Calu3 (cell line): ENCODE data around the gene METTL24. TPM values are rescaled to one million over a fixed set of nuclear protein-coding genes. Genes with fewer than 3 reads are reported as not detected.

Experiments used
- BruUV-seq: library from RNA; stranded (reverse); fragments of 400-500 nt; replicated peaks from 2 replicates; lab custom pipeline; 2021; lab: Mats Ljungman, UMichigan
- CTCF ChIA-PET: fragments of 300-600 bp; sonication (Branson Sonifier 250); formaldehyde crosslinking; loops from one replicate; lab custom pipeline; 2022; ENCODE audit warnings: antibody characterized with exemption; lab: Charles Lee
- DNase-seq: peaks from one replicate; pipeline ENCODE4 v3.0.0; 2022
- H3K27ac Mint-ChIP-seq: one replicate; pipeline ENCODE4 v1.8.0; 2022; ENCODE audit warnings: mixed read lengths; ENCODE audit not compliant: unreplicated experiment
- H3K27me3 Mint-ChIP-seq: one replicate; pipeline ENCODE4 v1.8.0; 2022; ENCODE audit warnings: mixed read lengths; ENCODE audit not compliant: unreplicated experiment
- H3K36me3 Mint-ChIP-seq: one replicate; pipeline ENCODE4 v1.8.0; 2022; ENCODE audit warnings: mild to moderate bottlenecking, moderate library complexity, mixed read lengths; ENCODE audit not compliant: insufficient read depth, unreplicated experiment
- H3K4me1 Mint-ChIP-seq: one replicate; pipeline ENCODE4 v1.8.0; 2022; ENCODE audit warnings: mild to moderate bottlenecking, low read depth, mixed read lengths; ENCODE audit not compliant: unreplicated experiment
- H3K4me3 Mint-ChIP-seq: one replicate; pipeline ENCODE4 v1.8.0; 2022; ENCODE audit warnings: mild to moderate bottlenecking, low read depth, moderate library complexity, mixed read lengths; ENCODE audit not compliant: unreplicated experiment
- H3K9me3 Mint-ChIP-seq: one replicate; pipeline ENCODE4 v1.8.0; 2022; ENCODE audit warnings: low read depth, mixed read lengths; ENCODE audit not compliant: unreplicated experiment
- intact Hi-C: fragments of 100-400 bp; cut with micrococcal nuclease; formaldehyde crosslinking; loops from one replicate; pipeline ENCODE4 v1.10.0; 2022; ENCODE audit not compliant: unreplicated experiment
- total RNA-seq: library from RNA; stranded (reverse); gene quantifications from 2 replicates; pipeline ENCODE4 v1.2.3, GENCODE V29; 2022
- TF ChIP-seq, protein P1 (sequence below): fragments of 200-600 bp; IDR thresholded peaks from one replicate; pipeline ENCODE4 v1.8.0; 2022; ENCODE audit warnings: antibody characterized with exemption; ENCODE audit not compliant: unreplicated experiment

METTL24 gene
- total RNA-seq, 1 experiment from 2014 or later, result not detected

DNA sequence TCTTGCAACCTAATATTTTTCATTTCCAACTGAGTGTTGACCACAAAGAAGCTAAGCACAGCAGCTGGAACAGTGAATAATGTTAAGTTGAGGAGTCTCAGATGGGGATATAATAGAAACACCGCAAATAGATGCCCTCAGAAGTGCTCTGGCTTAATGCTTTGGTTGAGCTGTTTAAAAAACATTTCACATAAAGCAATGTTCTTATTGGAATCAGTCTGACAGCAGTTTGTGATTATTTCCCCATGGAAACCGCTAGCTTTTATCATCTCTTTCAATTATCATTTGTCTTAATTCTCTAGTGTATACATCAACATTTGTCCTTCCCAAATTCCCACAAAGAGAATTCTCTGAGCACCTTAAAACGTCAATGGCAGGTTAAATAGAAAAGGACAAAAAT is 30.8 kb downstream of the METTL24 start:
- no peak for DNase-seq
- H3K9me3 Mint-ChIP-seq, result no peaks in the 10 kb centered on the region
- intact Hi-C loops, result no loop called here
- no TSS peak for BruUV-seq
- no peaks in the 10 kb centered on the region for H3K27me3 Mint-ChIP-seq
- H3K4me1 Mint-ChIP-seq, result no peaks in the 10 kb centered on the region
- TF ChIP-seq, protein P1, sequence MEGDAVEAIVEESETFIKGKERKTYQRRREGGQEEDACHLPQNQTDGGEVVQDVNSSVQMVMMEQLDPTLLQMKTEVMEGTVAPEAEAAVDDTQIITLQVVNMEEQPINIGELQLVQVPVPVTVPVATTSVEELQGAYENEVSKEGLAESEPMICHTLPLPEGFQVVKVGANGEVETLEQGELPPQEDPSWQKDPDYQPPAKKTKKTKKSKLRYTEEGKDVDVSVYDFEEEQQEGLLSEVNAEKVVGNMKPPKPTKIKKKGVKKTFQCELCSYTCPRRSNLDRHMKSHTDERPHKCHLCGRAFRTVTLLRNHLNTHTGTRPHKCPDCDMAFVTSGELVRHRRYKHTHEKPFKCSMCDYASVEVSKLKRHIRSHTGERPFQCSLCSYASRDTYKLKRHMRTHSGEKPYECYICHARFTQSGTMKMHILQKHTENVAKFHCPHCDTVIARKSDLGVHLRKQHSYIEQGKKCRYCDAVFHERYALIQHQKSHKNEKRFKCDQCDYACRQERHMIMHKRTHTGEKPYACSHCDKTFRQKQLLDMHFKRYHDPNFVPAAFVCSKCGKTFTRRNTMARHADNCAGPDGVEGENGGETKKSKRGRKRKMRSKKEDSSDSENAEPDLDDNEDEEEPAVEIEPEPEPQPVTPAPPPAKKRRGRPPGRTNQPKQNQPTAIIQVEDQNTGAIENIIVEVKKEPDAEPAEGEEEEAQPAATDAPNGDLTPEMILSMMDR, result no peak
- CTCF ChIA-PET, result no interaction called here
- no peaks in the 10 kb centered on the region for H3K36me3 Mint-ChIP-seq
- no peak overlapping the region for H3K27ac Mint-ChIP-seq
- no peak overlapping the region for H3K4me3 Mint-ChIP-seq

DNA sequence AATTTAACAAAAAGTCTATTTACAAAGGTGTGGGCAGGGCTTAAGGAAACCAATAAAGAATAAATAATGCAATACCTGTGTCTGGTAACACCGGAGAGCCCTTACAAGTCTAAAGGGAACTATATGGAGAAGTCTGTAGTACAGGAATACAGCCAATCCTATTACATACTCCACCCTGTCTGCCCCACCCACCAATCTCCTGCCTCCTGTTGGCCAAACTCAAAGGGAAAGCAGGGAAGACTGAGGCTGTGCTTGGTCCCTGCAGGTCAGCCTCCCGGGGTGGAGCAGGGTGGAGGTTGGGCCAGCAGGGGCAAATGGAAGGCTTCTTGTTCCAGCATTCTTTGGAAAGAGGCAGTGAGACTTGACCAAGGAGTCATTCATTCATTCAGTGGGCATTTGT is 31.5 kb downstream of the METTL24 start:
- no peaks in the 10 kb centered on the region for H3K36me3 Mint-ChIP-seq
- no peaks in the 10 kb centered on the region for H3K4me1 Mint-ChIP-seq
- no peak overlapping the region for H3K27ac Mint-ChIP-seq
- intact Hi-C loops, result no loop called here
- H3K27me3 Mint-ChIP-seq, result no peaks in the 10 kb centered on the region
- TF ChIP-seq, protein P1, result no peak
- no peak for DNase-seq
- H3K9me3 Mint-ChIP-seq, result no peaks in the 10 kb centered on the region
- CTCF ChIA-PET, result no interaction called here
- H3K4me3 Mint-ChIP-seq, result no peak overlapping the region
- no TSS peak for BruUV-seq

DNA sequence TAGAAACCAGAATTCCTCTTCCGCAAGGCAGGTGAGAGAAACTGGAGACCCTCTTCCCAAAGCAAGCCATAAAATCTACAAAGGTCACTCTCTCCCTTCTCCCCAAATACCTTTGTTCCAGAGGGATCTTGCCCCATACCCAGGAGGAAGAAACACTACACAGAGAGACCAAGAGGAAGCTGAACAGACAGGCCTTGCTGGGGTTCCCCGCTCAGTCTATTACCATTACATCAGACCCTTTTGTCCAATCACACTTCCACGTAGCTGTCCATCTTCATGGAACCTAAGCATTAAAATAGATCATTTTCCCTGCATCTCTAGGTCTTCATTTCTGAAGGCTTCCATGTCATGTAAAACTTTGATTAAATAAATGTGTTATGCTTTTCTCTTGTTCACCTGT is 32.1 kb downstream of the METTL24 start:
- Mint-ChIP-seq H3K4me1 (no peaks in the 10 kb centered on the region), H3K9me3 (no peaks in the 10 kb centered on the region), H3K27ac (no peak overlapping the region), H3K4me3 (no peak overlapping the region), H3K27me3 (no peaks in the 10 kb centered on the region), H3K36me3 (no peaks in the 10 kb centered on the region)
- no TSS peak for BruUV-seq
- CTCF ChIA-PET, result no interaction called here
- intact Hi-C loops, result no loop called here
- no peak for DNase-seq
- TF ChIP-seq, protein P1, result no peak

DNA sequence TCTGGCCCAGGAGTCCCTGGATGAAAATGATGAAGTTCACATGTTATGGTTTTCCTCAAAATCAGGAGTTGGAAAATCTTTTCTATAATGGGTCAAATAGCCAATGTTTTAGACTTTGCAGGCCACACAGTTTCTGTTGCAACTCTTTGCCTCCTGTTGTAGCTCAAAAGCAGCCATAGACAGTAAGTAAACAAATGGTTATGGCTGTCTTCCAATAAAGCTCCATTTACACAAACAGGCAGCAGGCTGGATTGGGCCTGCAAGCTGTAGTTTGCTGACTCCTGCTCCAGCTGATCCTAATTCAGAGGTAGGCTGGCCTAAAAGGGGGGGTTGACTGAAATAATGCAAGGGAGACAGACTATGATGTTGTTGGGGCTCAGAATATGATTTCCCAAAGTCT is 33.0 kb downstream of the METTL24 start:
- no peaks in the 10 kb centered on the region for H3K27me3 Mint-ChIP-seq
- H3K9me3 Mint-ChIP-seq, result no peaks in the 10 kb centered on the region
- intact Hi-C loops, result no loop called here
- H3K4me3 Mint-ChIP-seq, result no peak overlapping the region
- DNase-seq, result no peak
- H3K36me3 Mint-ChIP-seq, result no peaks in the 10 kb centered on the region
- H3K27ac Mint-ChIP-seq, result no peak overlapping the region
- TF ChIP-seq, protein P1, result no peak
- no peaks in the 10 kb centered on the region for H3K4me1 Mint-ChIP-seq
- BruUV-seq, result no TSS peak
- CTCF ChIA-PET, result interaction anchor here (0.6 kb wide), 1 partner anchor 388 kb away, joined by 3 read pairs; no protein-coding TSS in a partner anchor
